ENCODE results near the gene EDRF1. TPM values are rescaled to one million over a fixed set of nuclear protein-coding genes. Genes with fewer than 3 reads are reported as not detected.
A peak's percentile ranks its signal among the peaks of the same experiment; 100 is the strongest.
"Not testable (repeated sequence)": the region's sequence is repeated elsewhere in the genome, so short reads cannot be mapped to it uniquely, and the experiment has no call there.

The EDRF1 gene
- polyA plus RNA-seq (2012; ENCODE audit: insufficient read depth, insufficient read length), result 30.1 TPM

- H3K4me3 ChIP-seq (ENCODE audit: low read length), result peak within 1 kb of the TSS; percentile 79
- peak; percentile 97 for DNase-seq (ENCODE audit: low read depth, low spot score)
These were observed at the start of gene EDRF1 for GRCh38 chr10:125719173-125720001. Gene EDRF1 (plus strand): TSS chr10:125719709. CDS start chr10:125719808, 99 bp downstream.

DNA sequence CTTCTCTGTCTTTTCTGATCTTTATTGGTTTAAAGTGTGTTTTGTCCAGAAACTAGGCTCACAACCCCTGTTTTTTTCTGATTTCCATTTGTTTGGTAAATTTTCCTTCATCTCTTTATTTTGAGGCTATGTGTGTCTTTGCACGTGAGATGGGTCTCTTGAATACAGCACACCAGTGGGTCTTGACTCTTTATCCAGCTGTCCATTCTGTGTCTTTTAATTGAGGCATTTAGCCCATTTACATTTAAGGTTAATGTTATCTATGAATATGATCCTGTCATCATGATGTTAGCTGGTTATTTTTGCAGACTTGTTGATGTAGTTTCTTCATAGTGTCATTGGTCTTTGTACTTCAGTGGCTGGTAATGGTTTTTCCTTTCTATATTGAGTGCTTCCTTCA lies 46.6 kb upstream of the EDRF1 start:
- no peak overlapping the region for H3K4me3 ChIP-seq (ENCODE audit: low read length)
- no peak for DNase-seq (ENCODE audit: low read depth, low spot score)

DNA sequence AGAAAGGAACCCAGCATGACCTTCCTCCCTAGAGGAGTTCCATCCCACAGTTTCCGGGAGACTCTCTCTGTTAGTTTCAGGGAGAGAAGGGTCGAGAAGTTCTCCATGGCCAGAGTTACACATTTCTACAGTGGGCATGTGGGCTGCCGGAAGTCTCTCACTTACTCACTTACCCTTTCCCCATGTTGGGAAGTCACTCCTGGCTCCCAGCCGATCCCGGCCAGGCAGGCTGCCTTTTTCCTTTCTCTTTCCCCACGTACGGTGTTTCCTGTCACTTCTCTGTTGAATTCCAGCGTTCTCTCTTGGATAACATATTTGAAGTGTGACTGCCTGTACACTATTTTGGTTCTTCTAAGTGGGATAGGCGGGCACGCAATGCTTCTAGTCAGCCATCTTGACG lies 40.1 kb upstream of the EDRF1 start:
- no peak overlapping the region for H3K4me3 ChIP-seq (ENCODE audit: low read length)
- no peak for DNase-seq (ENCODE audit: low read depth, low spot score)

DNA sequence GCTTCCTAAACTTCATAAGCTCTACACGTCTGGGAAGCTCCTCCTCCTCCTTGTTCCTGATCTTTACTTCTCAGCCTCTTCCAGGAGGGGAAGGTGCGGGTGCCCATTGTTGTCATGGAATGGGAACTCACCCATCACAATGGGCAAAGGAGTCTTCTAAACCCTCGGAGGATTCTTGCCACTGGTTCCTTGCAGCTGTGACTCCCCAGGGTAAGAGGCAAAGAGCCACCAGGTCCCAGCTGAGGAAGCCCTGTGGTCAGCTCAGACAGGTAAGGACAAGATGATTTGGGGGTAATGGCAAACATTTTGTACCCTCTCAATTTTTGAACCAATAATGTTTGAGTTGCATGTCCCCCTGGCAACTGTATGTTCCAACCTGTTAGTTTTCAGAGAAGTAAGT lies 36.4 kb upstream of the EDRF1 start, which contains the start of gene TEX36:
Gene TEX36, minus strand, starts transcription at position 101 of the 400 bp plus-strand sequence. CDS start 174 bp downstream, outside the sequence.
- no peak within 1 kb of the TSS for H3K4me3 ChIP-seq (ENCODE audit: low read length)
- DNase-seq (ENCODE audit: low read depth, low spot score), result no peak

DNA sequence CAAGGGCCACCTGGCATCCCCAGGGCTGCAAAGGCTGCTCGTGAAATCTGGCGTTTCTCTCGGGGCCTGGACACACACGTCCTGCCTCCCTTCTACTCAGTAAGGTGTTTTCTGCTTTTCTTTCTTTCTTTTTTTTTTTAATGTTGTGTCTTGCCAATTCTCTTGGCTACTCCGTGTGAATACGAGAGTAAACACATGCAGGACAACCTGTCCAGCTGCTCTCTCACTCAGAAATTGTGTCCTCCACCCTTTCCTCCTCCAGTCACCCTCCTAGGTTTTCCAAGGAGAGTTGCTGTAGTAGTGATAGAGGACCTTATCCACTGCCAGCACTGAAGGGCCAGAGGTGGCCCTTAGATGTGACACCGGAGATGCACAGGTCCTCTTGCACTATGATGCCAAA lies 35.7 kb upstream of the EDRF1 start:
- H3K4me3 ChIP-seq (ENCODE audit: low read length), result no peak overlapping the region
- DNase-seq (ENCODE audit: low read depth, low spot score), result no peak

- no peak overlapping the region for H3K4me3 ChIP-seq (ENCODE audit: low read length)
- DNase-seq (ENCODE audit: low read depth, low spot score), result no peak
These were observed 34.9 kb upstream of the EDRF1 start for GRCh38 chr10:125684581-125684980.

DNA sequence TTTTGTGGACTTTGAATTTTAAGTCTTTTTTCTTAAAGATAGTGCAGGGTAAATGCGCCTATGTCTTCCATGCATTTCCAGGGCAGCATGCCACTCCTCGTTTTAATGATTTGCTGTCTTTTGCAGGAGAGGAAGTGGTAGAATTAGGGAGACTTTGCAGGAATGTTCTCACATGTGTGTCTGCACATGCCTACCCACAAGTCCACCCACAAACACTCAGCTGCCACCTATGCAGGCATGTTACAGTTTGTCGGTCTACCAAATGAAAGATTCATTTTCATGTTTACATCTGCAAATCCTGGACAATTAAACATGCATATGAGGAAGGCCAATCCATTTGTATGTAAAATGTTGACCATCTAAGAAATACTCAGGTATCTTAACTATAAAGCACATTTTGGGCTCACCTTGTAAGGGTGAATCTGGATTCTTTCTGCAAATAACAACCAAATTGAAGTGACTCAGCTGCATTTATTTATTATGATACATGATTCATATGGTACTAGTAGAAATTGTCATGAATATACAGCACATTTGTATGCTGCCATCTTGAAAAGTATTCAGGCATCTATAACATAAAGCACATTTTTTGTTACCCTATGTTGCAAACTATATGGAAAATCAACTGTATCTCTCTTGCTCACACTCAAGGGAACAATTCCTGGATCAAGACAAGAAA lies 31.9 kb upstream of the EDRF1 start:
- H3K4me3 ChIP-seq (ENCODE audit: low read length), result no peak overlapping the region
- DNase-seq (ENCODE audit: low read depth, low spot score), result no peak

DNA sequence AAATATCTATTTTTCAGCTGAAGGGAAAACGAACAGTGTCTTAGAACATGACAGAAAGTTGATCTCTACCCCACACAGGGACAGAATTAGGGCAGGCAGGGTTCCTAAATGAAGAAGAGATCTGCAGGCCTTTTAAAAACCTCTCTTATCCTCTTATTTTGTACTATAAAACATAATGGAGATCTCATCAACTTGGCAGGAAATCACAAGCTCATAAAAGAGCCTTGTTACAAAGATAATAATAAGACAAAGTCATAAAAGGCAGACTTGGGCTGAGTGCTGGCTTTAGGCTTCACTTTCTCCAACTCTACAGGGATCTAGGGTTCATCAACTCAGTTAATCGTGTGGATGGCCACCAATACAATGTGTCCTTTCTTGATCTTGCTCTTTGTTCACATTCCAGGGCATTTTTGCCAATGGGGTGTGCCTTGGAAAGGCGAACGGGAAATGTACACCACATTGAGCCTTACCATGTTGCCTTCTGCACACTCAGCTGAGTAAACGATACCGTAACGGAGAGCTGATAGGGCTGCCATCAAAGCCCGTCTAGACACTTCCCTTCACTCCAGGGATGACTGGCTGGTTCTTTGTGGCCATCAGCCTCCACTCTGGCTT lies 29.4 kb upstream of the EDRF1 start:
- no peak for DNase-seq (ENCODE audit: low read depth, low spot score)

DNA sequence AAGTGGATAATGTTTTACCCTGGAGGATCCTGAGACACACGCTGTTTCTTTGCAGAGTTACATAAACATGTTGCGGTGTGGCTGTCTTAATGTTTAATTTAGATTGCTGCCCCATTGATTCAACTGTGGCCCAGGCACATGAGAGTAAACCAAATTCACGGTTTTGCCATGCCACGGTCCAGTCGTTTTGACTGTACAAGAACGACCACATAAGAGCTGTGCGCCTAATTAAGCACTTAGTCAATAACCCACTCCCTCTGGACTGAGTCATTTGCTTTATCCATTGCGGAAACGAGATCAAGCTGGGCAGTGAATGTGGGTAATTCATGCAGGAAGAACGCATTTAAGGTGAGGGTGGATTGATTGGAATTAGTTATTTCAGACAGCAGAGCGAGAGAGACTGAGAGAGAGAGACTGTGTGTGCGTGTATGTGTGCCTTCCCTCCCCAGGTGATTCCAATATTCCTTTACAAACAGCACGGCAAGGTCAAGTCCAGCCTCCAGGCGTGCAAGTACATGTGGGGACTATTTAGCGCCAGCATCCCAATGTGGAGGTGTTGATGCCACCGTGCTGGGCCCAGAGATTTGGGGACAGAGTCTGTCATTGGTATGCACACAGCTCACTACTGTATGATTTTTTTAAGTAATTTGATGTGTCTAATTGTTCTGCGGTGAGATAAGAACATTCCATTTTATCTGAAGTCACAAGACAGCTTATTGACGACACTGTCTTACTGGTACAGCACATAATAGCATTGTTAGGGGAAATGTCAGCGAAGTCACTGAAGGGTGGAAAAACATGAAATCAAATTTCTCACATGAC lies 28.1 kb upstream of the EDRF1 start:
- H3K4me3 ChIP-seq (ENCODE audit: low read length), result no peak overlapping the region
- DNase-seq (ENCODE audit: low read depth, low spot score), result no peak

More for the DNA sequence above, 29.4 kb upstream of the EDRF1 start:
- H3K4me3 ChIP-seq (ENCODE audit: low read length), result no peak overlapping the region

- H3K4me3 ChIP-seq (ENCODE audit: low read length), result no peak overlapping the region
- no peak for DNase-seq (ENCODE audit: low read depth, low spot score)
These were observed 27.3 kb upstream of the EDRF1 start for GRCh38 chr10:125692196-125692595.

- DNase-seq (ENCODE audit: low read depth, low spot score), result peak; percentile 30
- no peak overlapping the region for H3K4me3 ChIP-seq (ENCODE audit: low read length)
These were observed 26.6 kb upstream of the EDRF1 start for GRCh38 chr10:125692601-125693523.

DNA sequence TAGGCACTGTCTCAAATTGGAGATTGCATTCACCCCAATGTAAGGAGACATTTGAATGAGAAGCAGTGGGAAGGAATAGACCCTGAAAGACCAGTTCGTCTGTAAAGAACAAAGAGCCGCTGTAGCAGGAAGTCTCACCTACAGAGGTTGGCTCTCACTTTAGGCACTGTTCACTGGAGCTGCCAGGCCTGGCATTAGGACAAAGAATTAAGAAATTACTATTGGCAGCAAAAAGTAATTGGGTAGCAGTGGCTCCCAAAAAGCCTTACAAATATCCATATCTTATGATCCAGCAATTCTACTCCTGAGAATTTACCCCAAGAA lies 26.0 kb upstream of the EDRF1 start:
- no peak overlapping the region for H3K4me3 ChIP-seq (ENCODE audit: low read length)

DNA sequence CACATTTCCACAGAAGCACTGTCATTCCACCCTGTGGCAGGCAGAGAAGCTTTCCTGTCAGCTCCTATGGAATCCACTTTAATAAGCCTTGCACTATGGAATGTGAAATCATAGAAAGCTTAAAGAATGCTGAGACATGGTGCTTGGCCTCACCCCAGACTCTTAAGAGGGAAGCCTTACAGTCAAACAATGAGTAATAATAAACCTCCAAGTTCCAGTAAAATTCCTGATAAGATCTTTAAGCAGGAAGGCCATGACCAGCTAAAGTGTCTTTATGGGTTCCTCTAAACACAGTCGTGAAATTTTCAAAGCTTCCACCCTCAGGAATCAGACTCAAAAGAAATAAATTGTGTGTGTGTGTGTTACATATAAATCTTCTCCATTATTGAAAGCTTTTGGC lies 24.6 kb upstream of the EDRF1 start:
- DNase-seq (ENCODE audit: low read depth, low spot score), result no peak
- no peak overlapping the region for H3K4me3 ChIP-seq (ENCODE audit: low read length)

More for the DNA sequence above, 26.0 kb upstream of the EDRF1 start:
- DNase-seq (ENCODE audit: low read depth, low spot score), result no peak

DNA sequence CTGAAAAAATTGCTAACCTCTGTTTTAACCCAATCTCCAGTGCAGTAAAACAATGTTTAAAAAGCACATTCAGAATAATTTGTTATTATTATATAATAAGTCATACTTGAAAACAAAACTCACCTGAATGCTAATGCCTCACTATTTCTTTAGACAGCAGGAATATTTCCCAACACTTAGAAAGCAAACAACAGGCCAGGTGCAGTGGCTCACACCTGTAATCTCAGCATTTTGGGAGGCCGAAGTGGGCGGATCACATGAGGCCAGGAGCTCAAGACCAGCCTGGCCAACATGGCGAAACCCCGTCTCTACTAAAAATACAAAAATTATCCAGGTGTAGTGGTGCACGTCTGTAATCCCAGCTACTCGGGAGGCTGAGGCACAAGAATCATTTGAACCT lies 22.6 kb upstream of the EDRF1 start:
- not testable (repeated sequence) for DNase-seq (ENCODE audit: low read depth, low spot score); H3K4me3 ChIP-seq (ENCODE audit: low read length)

GRCh38 chr10:125698481-125698998 lies 21.0 kb upstream of the EDRF1 start:
- no peak overlapping the region for H3K4me3 ChIP-seq (ENCODE audit: low read length)
- DNase-seq (ENCODE audit: low read depth, low spot score), result no peak

- DNase-seq (ENCODE audit: low read depth, low spot score), result no peak
These were observed 19.9 kb upstream of the EDRF1 start for GRCh38 chr10:125699562-125700143.

DNA sequence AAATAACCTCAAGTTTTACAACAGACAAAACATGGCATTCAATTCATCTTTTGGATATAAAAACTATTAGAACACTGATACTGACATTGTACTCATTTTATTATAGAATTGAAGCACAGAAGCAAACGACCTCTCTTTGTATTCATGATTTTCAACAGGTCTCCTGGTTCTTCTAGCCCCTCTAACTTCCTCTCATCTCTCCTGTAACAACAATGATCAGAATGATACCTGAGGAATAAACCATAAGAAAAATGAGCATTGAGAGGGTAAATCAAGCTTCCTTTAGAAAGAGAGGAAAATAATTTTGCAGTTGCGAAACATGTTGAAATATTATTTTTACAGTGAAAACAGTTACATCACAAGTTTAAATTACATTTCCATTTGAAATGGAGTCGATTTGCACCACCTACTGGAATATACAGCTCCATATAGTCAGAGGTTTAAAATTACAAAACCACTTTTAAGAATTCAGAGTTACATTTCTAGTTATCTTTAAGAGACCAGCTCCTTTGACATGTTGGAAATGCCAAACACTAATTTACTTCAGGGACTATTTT lies 19.1 kb upstream of the EDRF1 start:
- H3K4me3 ChIP-seq (ENCODE audit: low read length), result no peak overlapping the region
- no peak for DNase-seq (ENCODE audit: low read depth, low spot score)

More at GRCh38 chr10:125699562-125700143, 19.9 kb upstream of the EDRF1 start:
- H3K4me3 ChIP-seq (ENCODE audit: low read length), result no peak overlapping the region
